K562 (cell line): ENCODE data around the gene DDX39A. TPM values are rescaled to one million over a fixed set of nuclear protein-coding genes. Genes with fewer than 3 reads are reported as not detected.

Experiments
- ARID4B ChIP-seq: sonication (generic); formaldehyde crosslinking; IDR thresholded peaks from 2 replicates; pipeline ENCODE4 v1.8.0; 2022; ENCODE audit warnings: mild to moderate bottlenecking, missing genetic modification reagents
- ATF6 ChIP-seq: sonication (generic); formaldehyde crosslinking; IDR thresholded peaks from 2 replicates; pipeline ENCODE4 v1.4.0; 2020; ENCODE audit warnings: mild to moderate bottlenecking, missing genetic modification reagents
- BCLAF1 ChIP-seq, 2 experiments: fragments of 450-650 bp in 1 of 2; IDR thresholded peaks; 2 replicates each; pipeline ENCODE4 v1.6.1; 2011 to 2017; ENCODE audit warnings: low read depth in 2 of 2, antibody characterized with exemption in 1 of 2, borderline replicate concordance in 1 of 2, low read length in 1 of 2, mild to moderate bottlenecking in 1 of 2, mixed read lengths in 1 of 2; ENCODE audit not compliant: control insufficient read depth in 1 of 2
- CTCF ChIP-seq, 3 experiments: IDR thresholded peaks in 2 of 3; conservative IDR thresholded peaks in 1 of 3; 2 replicates each; pipeline ENCODE4 v1.5.1; 2011 to 2012; ENCODE audit warnings: low read length in 3 of 3, mild to moderate bottlenecking in 3 of 3, control low read depth in 2 of 3, improper control_type of control experiment in 1 of 3, inconsistent platforms in 1 of 3, low read depth in 1 of 3, mixed read lengths in 1 of 3, moderate library complexity in 1 of 3; ENCODE audit not compliant: insufficient read depth in 2 of 3
- EGR1 ChIP-seq: fragments of 450-650 bp; conservative IDR thresholded peaks from 2 replicates; pipeline ENCODE4 v1.6.1; 2017; ENCODE audit warnings: mild to moderate bottlenecking
- NFRKB ChIP-seq: fragments of 450-650 bp; IDR thresholded peaks from 2 replicates; pipeline ENCODE4 v1.6.1; 2016; ENCODE audit warnings: low read depth
- SRF ChIP-seq, 2 experiments: fragments of 250-450, 450-650 bp in 1 of 2; sonication (Bioruptor Pico) in 1 of 2; sonication (generic) in 1 of 2; formaldehyde crosslinking; IDR thresholded peaks; 2 replicates each; pipeline versions ENCODE4 v1.5.0 to v1.5.1; 2020 to 2022; ENCODE audit warnings: mild to moderate bottlenecking in 1 of 2, missing genetic modification reagents in 1 of 2
- STAT5B ChIP-seq: fragments of 250-450 bp; sonication (Bioruptor Pico); IDR thresholded peaks from 2 replicates; pipeline ENCODE4 v1.8.0; 2021; ENCODE audit warnings: mild to moderate bottlenecking, inconsistent platforms
- TCF3 ChIP-seq: sonication (generic); formaldehyde crosslinking; IDR thresholded peaks from 2 replicates; pipeline ENCODE4 v1.4.0; 2020; ENCODE audit warnings: mild to moderate bottlenecking, missing genetic modification reagents
- YY1 ChIP-seq, 3 experiments: IDR thresholded peaks; 2 replicates each; pipeline ENCODE4 v1.6.1; 2011; ENCODE audit warnings: low read length in 2 of 3, mild to moderate bottlenecking in 2 of 3, moderate library complexity in 2 of 3, borderline replicate concordance in 1 of 3, control low read depth in 1 of 3, low read depth in 1 of 3; ENCODE audit not compliant: insufficient read depth in 3 of 3, insufficient replicate concordance in 2 of 3, control insufficient read depth in 1 of 3, insufficient read length in 1 of 3; ENCODE audit errors: extremely low read depth in 1 of 3
- ZFP30 ChIP-seq: fragments of 250-450 bp; sonication (Bioruptor Pico); IDR thresholded peaks from 2 replicates; pipeline ENCODE4 v1.8.0; 2022; ENCODE audit warnings: moderate library complexity, mild to moderate bottlenecking, inconsistent platforms, borderline replicate concordance
- ZNF239 ChIP-seq: fragments of 250-450 bp; sonication (Bioruptor Pico); IDR thresholded peaks from 2 replicates; pipeline ENCODE4 v1.4.0; 2020; ENCODE audit warnings: mild to moderate bottlenecking
- ZNF57 ChIP-seq: fragments of 450-650 bp; formaldehyde crosslinking; IDR thresholded peaks from 2 replicates; pipeline ENCODE4 v1.4.0; 2020; ENCODE audit warnings: mild to moderate bottlenecking, moderate library complexity
- polyA plus RNA-seq, 8 experiments: library from polyadenylated mRNA; depleted of rRNA in 4 of 8; stranded (reverse) in 5 of 8; unstranded in 3 of 8; fragments of >200 nt; fragmentation: Nextera tagmentation in 2 of 8; fragmentation: Illumina TruSeq in 1 of 8; extraction: Ambion mirVana in 2 of 8; extraction: Trizol in 1 of 8; gene quantifications; 2 replicates each; pipeline versions ENCODE4 v1.2.1 to v1.2.3, GENCODE V29; 2011 to 2014; ENCODE audit warnings: inconsistent platforms in 1 of 8, missing spikeins in 1 of 8
- total RNA-seq, 7 experiments: library from RNA; depleted of rRNA in 6 of 7; stranded (reverse); fragments of >200 nt in 6 of 7; fragmentation: Illumina TruSeq in 2 of 7; extraction: Trizol in 2 of 7; gene quantifications; 2 replicates each; pipeline versions ENCODE4 v1.2.1 to v1.2.3, GENCODE V29; 2011 to 2021; ENCODE audit warnings: low replicate concordance in 1 of 7

DDX39A gene
- total and polyA plus RNA-seq, 9 of the 15 experiments (the other 6 are each of a cell fraction or from before 2014, with no cell fraction given) = 90.3 to 250 (median 188) TPM

GRCh38 chr19:14425696-14426138, 6.6 kb upstream of the DDX39A start (continued):
- TF ChIP-seq BCLAF1 (IDR thresholded peaks at IDR 0.05; ENCODE audit: borderline replicate concordance in 1 of 2, control insufficient read depth in 1 of 2, low read depth in 2 of 2, low read length in 1 of 2) (no peak), STAT5B (CRISPR knock-in tag) (no peak), NFRKB (no peak), ARID4B (CRISPR knock-in tag) (no peak), CTCF (IDR thresholded peaks at IDR 0.05 in 2 of 3, conservative IDR thresholded peaks at IDR 0.05 in 1 of 3; ENCODE audit: insufficient read depth in 2 of 3, low read depth in 1 of 3, low read length in 3 of 3) (no peak), ATF6 (CRISPR knock-in tag) (no peak), YY1 (IDR thresholded peaks at IDR 0.05; ENCODE audit: borderline replicate concordance in 1 of 3, control insufficient read depth in 1 of 3, extremely low read depth in 1 of 3, insufficient read depth in 3 of 3, insufficient read length in 1 of 3, insufficient replicate concordance in 2 of 3, low read depth in 1 of 3, low read length in 2 of 3) (no peak), ZNF239 (CRISPR knock-in tag) (no peak), SRF (CRISPR knock-in tag; IDR thresholded peaks at IDR 0.05) (no peak), TCF3 (peak; percentile 71), EGR1 (peak; percentile 38; the same call in 1 of the 2 replicates), ZNF57 (CRISPR knock-in tag) (no peak), ZFP30 (CRISPR knock-in tag) (no peak)
